Hypothalamus (tissue), 51 donors: Measurements from ENCODE around the gene NTN3.

Source experiments
- DNase-seq, 51 donors: peaks; one replicate each; lab custom pipeline; 2025; lab: John Stamatoyannopoulos, UW

NTN3 gene

GRCh38 chr16:2465653-2466415 lies 5.3 kb upstream of the NTN3 start:
- DNase-seq = no peak

DNA sequence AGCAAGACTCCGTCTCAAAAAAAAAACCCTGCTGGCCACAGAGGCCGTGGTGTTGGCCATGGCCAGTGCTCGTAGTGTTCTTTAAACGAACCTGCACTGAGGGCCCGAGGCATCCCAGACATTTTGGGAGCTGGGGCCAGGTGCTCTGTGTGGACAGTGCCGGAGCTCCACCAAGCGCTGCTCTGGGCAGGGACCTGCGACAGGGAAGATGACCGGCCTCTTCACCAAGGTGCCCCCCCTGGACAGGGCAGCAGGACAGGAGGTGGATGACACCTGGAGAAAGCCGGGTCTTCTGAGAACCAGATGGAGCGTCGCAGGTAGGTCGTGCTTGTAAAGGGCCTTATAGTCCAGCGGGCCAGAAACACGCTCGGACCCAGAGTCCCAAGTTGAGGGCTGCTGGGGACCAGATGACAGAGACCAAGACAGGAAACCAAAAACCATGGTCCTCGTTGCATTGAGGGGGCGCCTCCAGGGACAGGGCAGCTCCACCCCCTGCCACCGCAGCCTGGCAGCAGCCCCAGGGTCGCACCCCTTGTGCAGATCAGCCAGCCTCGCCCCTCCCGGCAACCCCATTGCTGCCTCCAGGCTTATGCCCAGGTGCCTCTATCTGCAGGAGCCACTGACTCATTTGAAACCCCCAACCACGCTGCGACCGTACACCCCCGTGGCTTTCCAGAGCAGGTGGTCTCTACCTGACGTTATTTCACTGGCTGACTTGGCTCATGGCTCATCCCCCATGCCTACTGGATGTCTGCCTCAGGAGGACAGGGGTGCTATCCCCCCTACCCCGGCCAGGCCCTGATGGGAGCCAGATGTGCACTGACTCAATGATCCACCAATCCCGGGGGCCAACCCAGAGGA lies 4.2 kb upstream of the NTN3 start:
- DNase-seq = no peak

GRCh38 chr16:2467528-2468232 lies 3.4 kb upstream of the NTN3 start:
- DNase-seq = peak in 43 of 51 donors; percentile 19 to 87 (median 62)

GRCh38 chr16:2468233-2468724 lies 2.8 kb upstream of the NTN3 start:
- DNase-seq = peak in 11 of 51 donors; percentile 7 to 51 (median 25)

DNA sequence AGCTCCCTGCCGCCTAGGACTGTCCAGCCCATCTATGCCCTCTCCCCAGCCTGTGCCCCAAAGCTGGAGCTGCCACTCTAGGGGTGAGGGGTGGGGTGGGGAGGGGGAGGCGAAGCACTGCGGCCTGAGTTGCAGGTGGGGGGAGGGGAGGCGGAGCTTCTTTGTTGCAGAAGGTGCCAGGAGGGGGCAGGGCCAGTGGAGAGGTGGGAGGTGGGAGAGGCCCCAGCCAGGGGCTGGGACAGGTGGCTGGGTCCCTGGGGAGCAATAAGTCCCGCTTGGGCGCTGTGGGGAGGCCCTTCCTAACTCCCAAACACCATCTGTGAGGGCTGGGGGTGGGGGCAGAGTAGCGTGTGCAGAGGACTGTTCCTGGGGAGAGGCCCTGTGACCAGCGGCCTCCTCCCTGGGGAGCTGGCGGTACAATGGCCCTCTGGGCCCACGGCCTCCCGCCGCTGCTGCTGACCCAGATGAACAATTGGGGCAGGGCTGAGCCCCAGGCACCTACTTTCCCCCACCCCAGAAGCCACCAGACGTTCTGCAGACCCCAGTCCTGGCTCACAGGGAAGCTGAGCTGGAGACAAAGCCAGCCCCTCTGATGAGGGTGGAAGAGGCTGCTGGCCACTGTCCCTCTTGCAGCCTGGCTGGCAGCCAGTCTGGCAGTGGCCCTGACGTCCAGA lies 2.2 kb upstream of the NTN3 start:
- peak in 31 of 51 donors; percentile 23 to 85 (median 50) for DNase-seq

GRCh38 chr16:2469399-2470233 lies 1.5 kb upstream of the NTN3 start:
- peak in 3 of 51 donors; percentile 10 to 22 (median 17) for DNase-seq

GRCh38 chr16:2470234-2470601 lies 879 bp upstream of the NTN3 start:
- no peak for DNase-seq

- DNase-seq = peak in 2 of 51 donors; percentile 23 to 27
These were observed 488 bp upstream of the NTN3 start for GRCh38 chr16:2470603-2471015.

- DNase-seq = peak in 9 of 51 donors; percentile 1 to 35 (median 21)
These were observed 773 bp downstream of the NTN3 start for GRCh38 chr16:2471653-2472487.

GRCh38 chr16:2472488-2472864 lies 1.4 kb downstream of the NTN3 start:
- DNase-seq = no peak

- DNase-seq = no peak
These were observed 1.9 kb downstream of the NTN3 start for GRCh38 chr16:2472885-2473445.

- DNase-seq = peak in 2 of 51 donors; percentile 42 to 44
These were observed 2.4 kb downstream of the NTN3 start for GRCh38 chr16:2473446-2473926.

GRCh38 chr16:2473999-2474876 lies 3.1 kb downstream of the NTN3 start:
- peak in 38 of 51 donors; percentile 10 to 68 (median 36) for DNase-seq

- peak in 50 of 51 donors; percentile 33 to 92 (median 76) for DNase-seq
These were observed 3.8 kb downstream of the NTN3 start, which contains the start of gene TBC1D24 for GRCh38 chr16:2474877-2475412. TBC1D24 (plus strand) TSS chr16:2475127; CDS start chr16:2496149, 21,022 bp downstream.

DNA sequence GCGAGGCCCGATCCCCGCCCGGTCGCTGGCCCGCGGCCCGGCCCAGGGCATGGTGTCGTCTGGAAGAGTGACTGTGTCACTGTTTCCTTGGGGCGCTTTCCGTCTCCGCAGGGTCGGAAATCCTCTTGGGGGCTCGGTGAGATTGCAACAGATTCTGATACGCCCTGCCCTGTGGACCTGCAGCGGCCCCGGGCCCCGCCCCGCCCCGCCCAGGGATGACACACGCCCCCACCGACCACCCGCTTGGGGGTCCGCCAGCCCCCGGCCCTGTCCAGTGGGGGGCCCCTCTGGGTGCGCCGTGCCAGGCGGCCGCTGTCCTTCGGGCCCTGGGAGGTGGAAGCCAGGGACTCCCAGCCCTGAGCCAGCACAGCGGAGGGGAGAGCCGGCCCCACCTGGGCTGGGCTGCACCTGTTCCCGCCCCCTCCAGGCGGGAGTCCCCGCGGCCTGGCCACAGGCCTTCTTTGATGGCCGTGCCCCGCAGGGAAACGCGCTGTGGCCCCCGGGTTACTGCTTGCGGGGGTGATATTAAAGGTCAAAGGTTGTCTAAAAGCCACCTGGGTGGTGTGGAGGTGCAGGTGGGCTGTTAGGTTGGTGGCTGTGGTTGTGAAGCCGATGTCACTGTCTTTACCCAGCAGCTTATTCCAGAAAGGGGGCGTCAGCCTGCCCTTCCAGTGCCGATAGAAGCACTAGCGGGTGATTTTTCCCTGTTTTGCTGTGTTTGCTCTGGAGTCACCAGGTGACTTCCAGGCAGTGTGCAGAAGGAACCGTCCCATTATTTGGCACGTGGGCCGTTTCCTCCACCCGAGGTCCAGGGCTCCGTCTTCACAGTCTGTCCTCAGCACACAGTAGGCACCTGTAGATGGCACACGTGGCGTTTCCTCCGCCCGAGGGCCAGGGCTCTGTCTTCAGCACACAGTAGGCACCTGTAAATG lies 4.6 kb downstream of the NTN3 start:
- DNase-seq = peak in 2 of 51 donors; percentile 5 to 60
